ENCODE results near the gene ZNF488.

GRCh38 chr10:47405857-47406547 lies 21.9 kb upstream of the ZNF488 start:
- no peak for TF ChIP-seq CTCF (IDR thresholded peaks at IDR 0.05)
- TF ChIP-seq POLR2A (IDR thresholded peaks at IDR 0.05): no peak
- TF ChIP-seq EP300 (IDR thresholded peaks at IDR 0.05): no peak

All from tibial nerve (tissue), 4 donors.